ENCODE results near the gene SEL1L.
"Not testable (repeated sequence)": the region's sequence is repeated elsewhere in the genome, so short reads cannot be mapped to it uniquely, and the experiment has no call there.

Gene SEL1L

DNA sequence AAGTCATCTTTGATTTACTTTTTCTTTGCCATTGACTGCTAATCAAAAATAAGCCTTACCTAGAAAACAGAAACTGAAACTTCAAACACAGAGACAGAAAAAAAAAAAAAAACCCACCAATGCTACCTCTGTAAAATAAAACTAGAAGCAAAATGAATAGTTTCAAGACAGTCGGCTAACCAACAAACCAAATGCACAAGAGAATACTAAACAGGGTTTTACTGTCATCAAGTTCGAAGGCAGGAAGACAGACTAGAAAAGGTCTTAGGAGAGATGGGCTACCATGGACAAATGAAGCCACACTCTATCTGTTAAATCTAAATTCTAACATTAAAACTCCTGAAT is 59.5 kb downstream of the SEL1L start:
- no peak for DNase-seq (ENCODE audit: low read depth)

DNA sequence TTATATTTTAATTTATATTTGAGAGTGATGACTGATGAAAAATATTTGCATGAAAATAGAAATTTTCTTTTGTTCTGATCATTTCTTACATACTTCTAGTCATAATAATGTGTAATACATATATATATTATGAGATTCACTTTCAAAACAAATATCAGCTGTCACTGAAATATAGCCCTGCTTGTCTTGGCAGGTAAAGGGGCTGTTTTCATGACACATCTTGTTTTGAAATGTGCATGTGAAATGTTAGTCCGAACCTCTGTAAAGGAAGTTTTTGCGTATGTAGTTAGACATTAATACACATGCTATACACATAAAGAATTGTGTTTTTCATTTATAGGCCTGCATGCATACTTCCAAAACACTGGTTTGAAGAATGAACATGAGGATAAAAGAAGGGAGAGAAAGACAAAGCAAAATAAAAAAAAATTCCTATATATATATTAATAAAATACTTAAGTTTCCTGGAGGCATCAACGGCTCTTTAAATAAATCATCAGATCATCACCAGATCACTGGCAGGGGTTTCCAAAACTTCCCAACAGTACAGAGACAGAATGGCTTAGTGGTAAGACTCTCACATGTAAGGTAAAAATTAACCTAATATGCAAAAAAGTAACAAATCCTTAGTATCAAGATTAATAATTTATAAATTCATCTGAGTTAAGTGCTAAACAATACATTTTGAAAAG is 60.1 kb downstream of the SEL1L start:
- no peak for DNase-seq (ENCODE audit: low read depth)

DNA sequence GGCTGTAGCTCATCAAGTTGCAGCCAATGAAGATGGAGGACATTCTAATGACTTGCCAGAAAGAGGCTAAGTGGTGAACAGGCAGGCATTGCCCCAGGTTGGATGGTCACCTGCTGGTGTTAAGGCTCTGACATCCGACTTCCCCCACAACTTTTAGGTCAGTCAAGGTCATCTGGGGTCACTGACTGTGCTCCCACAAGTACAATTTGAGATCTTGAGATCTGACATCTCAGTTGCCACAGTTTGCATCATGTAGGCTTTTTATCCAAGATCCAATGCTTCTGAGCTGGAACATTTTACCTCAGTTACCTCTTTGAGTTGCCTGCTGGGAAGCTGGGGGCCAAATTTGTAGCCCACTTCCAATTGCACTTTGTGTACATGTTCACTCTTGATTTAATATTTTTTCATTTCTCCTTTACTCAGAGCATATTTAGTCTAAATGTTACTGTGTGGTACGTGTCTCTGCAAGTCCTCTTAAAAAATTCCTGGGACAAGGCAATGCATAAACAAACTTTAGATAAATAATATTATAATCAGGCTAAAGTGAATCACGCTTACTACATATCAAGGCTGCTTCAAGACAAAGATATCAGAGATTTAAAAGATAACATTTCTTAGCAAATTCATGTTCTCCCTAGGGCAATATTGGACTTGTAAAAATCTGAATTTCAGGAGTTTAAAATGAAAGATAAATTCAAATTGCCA is 61.4 kb downstream of the SEL1L start:
- DNase-seq (ENCODE audit: low read depth) = no peak

DNA sequence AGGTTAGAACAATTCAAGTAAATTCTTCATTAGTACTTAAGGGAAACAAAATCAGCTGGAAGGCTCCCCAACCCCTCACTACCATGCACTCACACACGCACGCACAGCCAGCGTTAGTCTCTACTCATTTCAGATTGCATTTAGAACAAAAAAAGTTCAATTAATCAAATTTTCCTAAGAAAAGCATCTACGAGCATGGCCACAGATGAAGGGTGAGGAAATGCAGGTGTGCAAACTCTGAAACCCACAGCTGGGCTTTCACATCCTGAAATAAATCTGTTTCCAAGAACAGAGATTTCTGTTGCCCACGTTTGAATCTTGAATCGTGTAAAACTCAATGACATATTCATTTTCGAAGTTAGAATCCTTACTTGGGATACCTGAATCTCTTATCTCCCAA is 62.6 kb downstream of the SEL1L start:
- DNase-seq (ENCODE audit: low read depth) = no peak

DNA sequence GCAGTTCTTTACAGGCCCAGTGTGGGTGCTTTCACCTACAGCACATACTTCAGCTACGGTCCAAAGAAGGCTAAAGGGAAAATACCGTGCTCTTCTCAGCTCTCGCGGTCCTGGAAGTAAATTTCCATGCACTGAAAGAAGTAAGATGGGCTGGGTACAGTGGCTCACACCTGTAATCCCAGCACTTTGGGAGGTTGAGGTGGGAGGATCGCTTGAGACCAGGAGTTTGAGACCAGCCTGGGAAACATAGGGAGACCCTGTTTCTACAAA is 63.2 kb downstream of the SEL1L start:
- not testable (repeated sequence) for DNase-seq (ENCODE audit: low read depth)

DNA sequence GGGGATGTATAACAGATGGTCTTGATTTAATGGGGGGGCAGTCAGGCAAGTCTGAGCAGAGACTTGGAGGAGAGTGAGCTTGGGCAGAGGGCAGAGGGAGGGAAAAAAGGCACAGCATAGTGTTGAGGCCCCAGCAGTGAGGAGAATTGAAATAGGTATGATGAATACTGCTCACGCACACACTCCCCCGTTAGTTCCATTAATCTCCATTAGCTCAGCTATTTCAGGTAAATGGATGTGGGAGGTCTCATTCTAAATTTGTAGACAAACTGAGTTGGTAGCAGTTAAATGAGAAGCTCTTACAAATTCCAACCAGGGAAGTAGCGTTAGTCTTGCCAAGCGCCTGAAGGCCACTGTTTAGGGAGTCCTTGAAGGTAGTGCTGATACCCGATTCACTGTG is 66.8 kb downstream of the SEL1L start:
- DNase-seq (ENCODE audit: low read depth) = no peak

DNA sequence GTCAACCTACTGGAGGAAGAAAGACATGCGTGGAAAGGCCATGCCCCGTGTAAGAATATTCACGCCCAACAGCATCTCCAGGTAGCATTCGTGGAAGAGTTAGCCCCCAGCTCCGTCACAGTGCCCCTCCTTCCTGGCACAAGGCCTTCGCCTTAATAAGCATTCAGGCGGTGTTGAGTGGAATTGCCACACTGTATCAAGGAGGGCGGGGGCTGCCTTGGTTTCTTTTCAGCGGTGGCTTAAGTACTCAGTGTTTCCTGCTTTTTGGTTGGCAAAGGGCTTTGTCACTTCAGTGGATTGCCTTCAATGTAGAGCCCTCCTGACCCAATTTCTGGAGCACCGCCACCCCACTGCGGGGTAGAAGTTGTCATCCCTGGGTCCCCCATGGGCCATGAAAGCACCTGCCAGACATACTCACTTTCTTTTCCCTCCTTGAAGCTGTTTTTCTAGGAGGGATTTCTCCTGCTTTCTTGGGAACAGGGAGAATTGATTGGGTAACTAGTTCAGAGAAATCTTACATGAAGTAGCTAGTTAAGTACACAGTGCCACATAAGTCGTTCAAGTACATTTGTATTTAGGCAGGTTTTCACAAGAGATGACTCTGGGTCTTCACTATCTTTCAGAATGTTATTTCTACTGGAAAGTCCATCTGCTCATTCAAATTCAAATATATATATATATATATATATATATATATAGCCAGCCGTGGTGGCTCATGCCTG is 68.0 kb downstream of the SEL1L start:
- no peak for DNase-seq (ENCODE audit: low read depth)

DNA sequence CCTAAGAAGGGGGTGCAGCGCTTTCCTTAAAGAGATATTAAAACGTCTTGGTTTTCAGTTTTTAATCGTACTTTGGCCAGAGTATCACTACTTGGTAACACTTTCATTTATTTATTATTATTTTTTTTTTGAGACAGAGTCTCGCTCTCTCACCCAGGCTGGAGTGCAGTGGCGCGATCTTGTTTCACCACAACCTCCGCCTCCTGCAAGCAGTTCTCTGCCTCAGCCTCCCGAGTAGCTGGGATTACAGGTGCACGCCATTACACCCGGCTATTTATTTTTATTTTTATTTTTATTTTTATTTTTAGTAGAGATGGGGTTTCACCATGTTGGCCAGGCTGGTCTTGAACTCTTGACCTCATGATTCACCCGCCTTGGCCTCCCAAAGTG is 68.7 kb downstream of the SEL1L start:
- DNase-seq (ENCODE audit: low read depth) = not testable (repeated sequence)

DNA sequence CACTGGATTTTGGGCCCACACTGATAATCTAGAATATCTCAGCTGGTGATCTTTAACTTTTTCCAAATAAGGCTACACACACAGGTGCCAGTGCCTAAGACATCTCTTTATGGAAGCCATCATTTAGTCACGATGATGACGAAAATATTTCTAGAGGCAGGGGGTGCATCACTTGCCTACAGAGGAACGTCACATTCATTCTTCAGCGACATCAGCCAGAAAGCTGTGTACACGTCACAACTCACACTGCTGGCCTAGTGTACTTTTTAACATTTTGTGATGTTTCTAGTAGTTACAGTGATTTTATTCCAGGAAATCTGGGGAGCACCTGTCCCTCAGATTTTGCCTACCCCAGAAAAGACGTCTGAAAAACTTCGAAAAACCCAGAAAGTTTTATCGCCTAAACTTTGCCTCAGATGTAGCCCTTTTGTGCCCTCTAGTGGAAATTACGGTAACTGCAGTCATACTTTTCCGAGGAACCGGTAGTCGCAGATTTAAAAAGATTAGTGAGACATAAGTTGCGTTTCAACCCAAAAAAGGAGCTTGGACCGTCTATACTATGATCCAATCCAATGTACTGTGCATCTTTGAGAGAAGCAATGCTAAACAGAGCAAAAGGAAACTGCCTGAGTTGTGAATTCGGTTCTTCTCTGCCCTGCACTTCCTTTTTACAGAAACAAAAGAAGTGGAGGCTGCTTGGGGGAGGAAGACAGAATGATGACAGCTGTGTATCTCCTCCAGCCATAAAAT is 69.2 kb downstream of the SEL1L start:
- peak; percentile 31 for DNase-seq (ENCODE audit: low read depth)

DNA sequence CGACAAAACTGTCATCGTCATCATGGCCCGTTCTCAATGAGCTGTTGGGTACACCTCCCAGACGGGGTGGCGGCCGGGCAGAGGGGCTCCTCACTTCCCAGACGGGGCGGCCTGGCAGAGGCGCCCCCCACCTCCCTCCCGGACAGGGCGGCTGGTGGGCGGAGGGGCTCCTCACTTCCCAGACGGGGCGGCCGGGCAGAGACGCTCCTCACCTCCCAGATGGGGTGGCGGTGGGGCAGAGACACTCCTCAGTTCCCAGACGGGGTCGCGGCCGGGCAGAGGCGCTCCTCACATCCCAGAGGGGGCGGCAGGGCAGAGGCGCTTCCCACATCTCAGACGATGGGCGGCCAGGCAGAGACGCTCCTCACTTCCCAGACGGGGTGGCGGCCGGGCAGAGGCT is 71.3 kb downstream of the SEL1L start:
- DNase-seq (ENCODE audit: low read depth) = not testable (repeated sequence)

DNA sequence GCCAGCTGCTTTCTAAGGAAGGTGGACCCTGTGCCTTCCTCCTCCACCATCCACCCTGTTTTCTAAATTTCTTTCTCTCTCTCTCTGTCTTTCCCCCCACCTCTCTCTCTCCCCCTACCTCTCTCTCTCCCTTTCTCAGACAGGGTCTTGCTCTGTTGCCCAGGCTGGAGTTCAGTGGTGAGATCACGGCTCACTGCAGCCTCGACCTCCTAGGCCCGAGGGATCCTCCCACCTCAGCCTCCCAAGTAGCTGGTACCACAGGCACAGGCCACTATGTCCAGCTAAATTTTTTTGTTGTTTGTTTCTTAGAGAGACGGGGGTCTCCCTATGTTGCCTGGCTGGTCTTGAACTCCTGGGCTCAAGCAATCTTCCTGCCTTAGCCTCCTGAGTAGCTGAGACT is 73.7 kb downstream of the SEL1L start:
- no peak for DNase-seq (ENCODE audit: low read depth)

DNA sequence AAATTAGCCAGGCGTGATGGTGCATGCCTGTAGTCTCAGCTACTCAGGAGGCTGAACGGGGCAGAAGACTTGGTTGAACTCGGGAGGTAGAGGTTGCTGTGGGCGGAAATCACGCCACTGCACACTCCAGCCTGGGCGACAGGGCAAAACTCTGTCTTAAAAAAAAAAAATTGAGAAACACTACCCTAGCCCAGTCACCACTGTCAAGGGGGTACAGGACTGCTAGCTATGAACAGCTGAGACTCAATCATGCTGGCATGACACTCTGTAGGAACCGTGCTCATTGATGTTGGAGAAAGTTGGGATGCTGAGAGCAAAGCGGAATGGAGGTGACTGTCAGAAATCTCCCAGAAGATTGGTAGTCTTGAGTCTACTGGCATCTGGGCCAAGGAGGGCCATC is 75.3 kb downstream of the SEL1L start:
- DNase-seq (ENCODE audit: low read depth) = no peak

DNA sequence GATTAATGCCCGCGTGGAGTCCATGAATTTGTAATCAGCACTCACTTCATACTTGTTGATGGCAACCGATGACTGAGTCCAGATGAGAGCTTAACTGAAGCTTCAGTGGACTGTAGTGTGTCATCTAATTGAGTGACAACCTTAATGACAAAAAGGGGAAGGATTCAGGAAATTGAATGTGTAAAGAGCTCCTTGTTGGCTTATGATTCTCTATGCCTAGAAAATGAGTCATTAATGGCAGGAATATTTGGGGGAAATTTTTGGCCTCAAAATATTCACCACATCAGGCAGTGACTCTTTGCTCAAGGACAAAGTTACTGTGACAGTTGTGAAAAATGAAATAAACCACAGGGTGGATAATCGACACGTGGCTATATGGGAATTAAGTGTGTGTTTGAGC is 78.3 kb downstream of the SEL1L start:
- DNase-seq (ENCODE audit: low read depth) = no peak

DNA sequence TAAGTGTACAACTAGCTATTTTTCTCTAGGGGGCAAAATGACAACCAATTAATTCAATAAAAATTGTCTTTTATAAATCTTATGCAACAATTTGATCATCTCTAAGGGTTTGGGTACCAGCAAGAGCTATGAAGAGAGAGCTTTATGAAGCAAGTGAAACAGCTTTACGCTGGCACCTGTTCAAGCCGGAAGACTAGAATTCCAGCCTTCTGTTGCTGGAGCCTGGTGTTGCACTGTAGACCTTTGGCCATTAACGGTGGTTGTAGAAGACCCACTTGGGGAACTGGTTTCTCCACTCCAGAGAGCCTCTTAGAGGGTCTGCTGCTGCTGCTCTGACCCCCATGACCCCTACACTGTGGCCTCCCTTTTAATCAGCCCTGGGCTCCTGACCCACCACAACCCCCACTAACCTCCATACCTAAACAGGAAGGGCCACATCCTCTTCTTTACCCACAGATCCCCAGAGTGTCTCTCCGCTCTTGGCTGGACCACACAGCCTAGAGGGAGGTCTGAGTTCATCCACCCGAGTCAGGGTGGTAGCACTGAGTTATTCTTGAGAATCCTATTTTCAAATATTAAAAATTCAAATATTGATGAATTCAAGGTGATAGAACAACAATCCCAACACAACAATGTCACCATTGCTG is 79.0 kb downstream of the SEL1L start:
- no peak for DNase-seq (ENCODE audit: low read depth)

DNA sequence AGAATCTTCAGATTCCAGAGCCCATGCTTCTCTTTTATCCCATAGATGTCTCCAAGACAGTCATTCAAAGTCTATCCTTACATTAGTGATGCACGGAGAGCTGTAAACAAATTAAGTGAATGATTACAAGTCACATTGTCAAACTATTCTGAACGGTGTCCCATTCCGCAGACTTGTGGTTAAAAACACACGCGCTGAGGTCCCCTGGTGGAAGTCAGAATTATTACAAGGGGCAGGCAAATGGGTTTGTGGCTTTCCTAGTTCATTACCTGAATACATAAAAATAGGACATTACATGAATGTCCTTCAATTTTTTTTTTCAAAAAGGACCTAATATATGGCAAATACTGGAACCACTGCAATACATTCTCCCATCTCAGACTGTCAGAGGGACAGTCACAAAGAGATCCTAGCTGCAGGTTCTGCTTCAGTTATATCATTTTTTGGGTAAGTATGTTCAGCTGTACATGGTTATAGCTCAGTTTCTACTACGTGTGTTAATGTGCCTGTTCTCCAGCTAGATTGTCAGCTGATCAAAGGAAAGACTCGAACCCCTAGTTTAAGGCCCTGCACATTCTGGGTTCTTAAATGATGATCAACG is 80.4 kb downstream of the SEL1L start:
- peak; percentile 31 for DNase-seq (ENCODE audit: low read depth)

DNA sequence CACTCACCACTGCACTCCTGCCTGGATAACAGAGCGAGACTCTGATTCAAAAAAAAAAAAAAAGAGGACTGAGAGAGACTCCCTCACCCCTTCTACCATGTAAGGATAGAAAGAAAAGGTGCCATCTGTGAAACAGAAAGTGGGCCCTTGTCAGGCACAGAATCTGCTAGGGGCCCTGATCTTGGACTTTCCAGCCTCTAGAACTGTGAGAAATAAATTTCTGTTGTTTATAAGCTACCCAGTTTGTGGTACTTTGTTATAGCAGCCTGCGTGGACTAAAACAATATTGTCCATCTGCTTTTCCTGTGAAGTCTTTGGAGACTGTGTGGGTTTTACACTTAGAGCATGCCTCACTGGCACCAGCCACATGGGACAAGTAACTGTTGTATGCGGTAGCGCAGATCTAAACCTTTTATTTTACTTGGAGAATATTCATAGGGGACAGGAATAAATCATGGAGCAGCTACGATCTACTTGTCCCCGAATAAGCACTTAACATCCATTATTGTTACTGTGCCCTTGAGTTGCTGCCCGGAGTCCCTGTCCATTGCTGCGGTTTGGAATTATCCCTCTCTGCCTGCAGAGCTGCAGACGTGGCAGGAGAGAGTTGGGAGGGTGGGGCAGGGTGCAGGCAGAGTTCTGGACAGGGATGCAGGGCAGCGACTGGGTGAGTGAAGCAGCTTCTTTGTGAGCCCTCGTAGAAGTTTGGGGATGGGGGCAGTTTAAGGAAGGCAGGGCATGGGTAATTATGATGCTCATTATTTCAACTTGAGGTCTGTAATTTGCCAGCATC is 81.1 kb downstream of the SEL1L start:
- DNase-seq (ENCODE audit: low read depth) = no peak

DNA sequence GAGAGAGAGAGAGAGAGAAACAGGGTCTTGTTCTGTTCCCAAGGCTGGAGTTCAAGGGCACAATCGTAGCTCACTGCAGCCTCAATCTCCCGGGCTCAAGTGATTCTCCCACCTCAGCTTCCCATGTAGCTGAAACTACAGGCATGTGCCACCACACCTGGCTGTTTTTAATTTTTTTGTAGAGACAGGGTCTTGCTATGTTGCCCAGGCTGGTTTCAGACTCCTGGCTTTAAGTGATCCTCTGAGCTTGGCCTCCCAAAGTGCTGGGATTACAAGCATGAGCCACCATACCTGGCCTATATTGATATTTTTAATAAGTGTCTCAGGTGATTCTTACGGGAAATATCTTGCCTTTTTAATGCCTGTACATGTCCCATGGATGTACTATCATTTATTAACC is 82.7 kb downstream of the SEL1L start:
- no peak for DNase-seq (ENCODE audit: low read depth)

DNA sequence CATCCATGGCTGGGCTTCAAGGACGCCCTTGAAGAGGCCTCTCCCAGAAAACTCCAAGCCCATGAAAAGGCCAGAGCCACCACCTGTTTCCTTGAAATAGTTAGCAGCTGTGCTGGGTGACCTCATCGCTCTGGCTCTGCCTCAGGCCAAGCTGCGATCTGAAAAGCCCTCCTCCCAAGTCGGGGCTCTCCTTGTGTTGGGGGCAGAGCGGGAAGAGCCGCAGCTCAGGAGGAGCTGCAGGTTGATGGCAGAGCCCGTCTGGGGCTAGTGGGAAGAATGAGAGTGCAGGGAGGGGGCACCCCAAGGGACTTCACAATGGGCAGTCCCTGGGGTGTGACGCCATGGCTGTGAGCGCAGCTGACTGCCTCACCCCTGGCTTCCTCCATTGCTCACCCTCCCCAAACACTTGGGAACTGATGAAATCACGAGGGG is 83.5 kb downstream of the SEL1L start:
- no peak for DNase-seq (ENCODE audit: low read depth)

DNA sequence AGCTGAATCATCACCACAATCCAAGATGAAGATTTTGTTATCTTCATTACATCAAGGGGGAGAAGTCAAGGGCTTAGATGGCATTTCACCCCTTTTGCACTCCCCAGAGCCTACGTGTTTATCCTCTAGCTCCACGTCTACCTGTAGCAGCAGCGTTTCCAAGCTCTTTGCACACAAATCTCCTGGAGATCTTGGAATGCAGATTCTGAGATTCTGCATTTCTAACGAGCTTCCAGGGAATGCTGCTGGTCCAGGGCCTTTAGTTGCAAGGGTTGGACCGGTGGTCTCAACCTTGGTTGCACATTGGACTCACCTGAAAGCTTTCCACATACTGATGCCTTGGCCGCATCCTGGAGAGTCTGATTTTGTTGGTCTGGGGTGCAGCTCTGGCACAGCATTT is 84.1 kb downstream of the SEL1L start:
- no peak for DNase-seq (ENCODE audit: low read depth)

DNA sequence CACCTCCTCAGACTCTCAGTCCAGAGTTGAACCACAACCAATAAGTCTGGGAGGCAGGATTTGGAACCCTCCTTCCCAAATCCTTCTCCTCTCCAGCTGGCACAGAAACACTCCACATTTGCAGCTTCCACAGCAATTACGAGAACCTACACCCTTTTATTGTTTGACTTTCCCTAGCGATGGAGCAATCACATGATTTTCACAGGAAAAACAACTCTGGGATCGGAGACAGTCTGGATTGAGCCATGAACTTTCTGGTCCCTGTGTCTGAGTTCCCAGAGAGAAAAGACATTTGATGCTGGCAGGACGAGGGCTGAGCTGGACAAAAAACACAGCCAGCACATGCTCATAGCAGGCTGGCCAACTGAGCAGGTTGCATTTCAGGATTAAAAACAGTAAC is 84.5 kb downstream of the SEL1L start:
- no peak for DNase-seq (ENCODE audit: low read depth)

Measured in stimulated activated CD8-positive, alpha-beta memory T cell treated with anti-CD3 and anti-CD28 coated beads, Interleukin-12 subunit alpha, Interleukin-12 subunit beta, amount 100 ng/mL, for 1 hour (primary cell).